ENCODE data around the gene ZBTB25.

GRCh38 chr14:64444140-64444539, 59.5 kb downstream of the ZBTB25 start:
- no peak for TF ChIP-seq RARB (CRISPR knock-in tag; IDR thresholded peaks at IDR 0.05)
- TF ChIP-seq ZC3H10 (CRISPR knock-in tag; IDR thresholded peaks at IDR 0.05): no peak
- TF ChIP-seq CSDC2 (CRISPR knock-in tag; IDR thresholded peaks at IDR 0.05): no peak
- no peak for TF ChIP-seq ISL1 (CRISPR knock-in tag; IDR thresholded peaks at IDR 0.05)
- TF ChIP-seq CREB5 (CRISPR knock-in tag; IDR thresholded peaks at IDR 0.05; ENCODE audit: low read depth): no peak
- no peak for TF ChIP-seq ARNTL (CRISPR knock-in tag; IDR thresholded peaks at IDR 0.05; ENCODE audit: borderline replicate concordance, low read depth)
- TF ChIP-seq ZNF70 (CRISPR knock-in tag; IDR thresholded peaks at IDR 0.05): no peak
- TF ChIP-seq PATZ1 (CRISPR knock-in tag; IDR thresholded peaks at IDR 0.05; ENCODE audit: borderline replicate concordance): no peak
- TF ChIP-seq TSHZ2 (CRISPR knock-in tag; IDR thresholded peaks at IDR 0.05): no peak
- no peak for TF ChIP-seq ZFP30 (CRISPR knock-in tag; IDR thresholded peaks at IDR 0.05)
- no peak for TF ChIP-seq CSRNP3 (CRISPR knock-in tag; IDR thresholded peaks at IDR 0.05)
- TF ChIP-seq ZFP3 (CRISPR knock-in tag; IDR thresholded peaks at IDR 0.05): no peak
- no peak for TF ChIP-seq ESRRG (CRISPR knock-in tag; IDR thresholded peaks at IDR 0.05)
- TF ChIP-seq BACH2 (CRISPR knock-in tag; IDR thresholded peaks at IDR 0.05; ENCODE audit: borderline replicate concordance): no peak
